SK-MEL-5 (cell line): ENCODE data around the gene ZP1. TPM values are rescaled to one million over a fixed set of nuclear protein-coding genes. Genes with fewer than 3 reads are reported as not detected.
"Not testable (repeated sequence)": the region's sequence is repeated elsewhere in the genome, so short reads cannot be mapped to it uniquely, and the experiment has no call there.

ENCODE experiments used
- DNase-seq: peaks from one replicate; pipeline ENCODE4 v3.0.0-alpha.2; 2016; ENCODE audit warnings: low read depth, low spot score
- in situ Hi-C: cut with HindIII; loops from 2 replicates; pipeline ENCODE4 v1.10.0; 2016; ENCODE audit warnings: low sequenced_read_pairs, high pct_unique_total_duplicates, low pct_unique_long_range_greater_than_20kb
- total RNA-seq: library from RNA; depleted of rRNA; stranded (reverse); fragments of >200 nt; shearing (Covaris generic); gene quantifications from 2 replicates; pipeline ENCODE4 v1.2.3, GENCODE V29; 2014

Gene ZP1
- total RNA-seq, 1 experiment from 2014 or later = not detected

DNA sequence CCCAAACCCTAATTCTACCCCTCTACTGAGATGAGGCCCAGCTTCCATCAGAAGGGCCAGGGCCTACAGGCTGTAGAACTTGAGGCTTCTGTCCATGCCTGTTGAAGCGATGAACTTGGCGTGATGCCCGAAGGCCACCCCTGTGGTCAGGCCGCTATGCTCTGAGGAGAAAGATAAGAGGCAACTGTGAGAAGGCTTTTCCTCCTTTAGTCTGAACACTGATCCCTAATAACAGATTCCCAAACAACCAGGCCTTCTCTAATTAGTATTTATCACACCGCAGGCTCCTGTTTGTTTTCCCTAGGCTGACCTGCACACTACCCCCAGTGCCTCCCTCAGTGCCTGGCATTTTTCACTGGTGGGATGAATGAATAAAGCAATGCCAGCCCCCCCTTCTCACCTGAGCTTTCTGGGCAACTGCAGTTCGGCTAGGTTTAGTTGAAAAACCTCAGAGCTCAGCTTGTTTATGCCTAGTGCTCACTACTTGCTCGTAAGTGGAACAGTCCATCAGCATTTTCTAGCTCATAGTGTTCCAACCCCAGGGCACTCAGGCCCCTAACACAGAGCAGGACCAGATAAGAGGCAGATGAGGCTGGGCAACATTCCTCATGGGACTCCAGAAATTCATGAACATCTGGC is 23.9 kb downstream of the ZP1 start:
- no peak for DNase-seq
- in situ Hi-C loops = no loop called here

- in situ Hi-C loops = no loop called here
Observed at GRCh38 chr11:60895687-60896086, 28.3 kb downstream of the ZP1 start.

DNA sequence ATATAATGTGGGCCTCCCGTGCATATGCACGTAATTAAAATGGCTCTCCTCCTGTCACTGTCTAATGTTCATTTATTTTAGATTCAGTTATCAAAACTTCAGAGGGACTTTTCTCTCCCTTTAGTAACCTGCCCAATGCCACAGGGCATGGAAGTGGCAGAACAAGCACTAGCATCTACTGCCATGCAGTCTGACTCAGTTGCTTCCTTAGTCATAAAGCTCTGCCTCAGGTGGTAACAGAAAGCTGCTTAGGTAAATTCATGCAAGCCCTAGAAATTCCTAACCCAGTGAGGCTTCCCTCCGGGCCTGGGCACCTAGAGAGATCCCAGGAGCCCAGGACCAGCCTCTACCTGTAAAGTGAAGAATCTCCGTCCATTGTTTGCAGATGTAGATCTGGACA is 30.2 kb downstream of the ZP1 start:
- in situ Hi-C loops = no loop called here
- DNase-seq = no peak

More at GRCh38 chr11:60895687-60896086, 28.3 kb downstream of the ZP1 start:
- DNase-seq = no peak

DNA sequence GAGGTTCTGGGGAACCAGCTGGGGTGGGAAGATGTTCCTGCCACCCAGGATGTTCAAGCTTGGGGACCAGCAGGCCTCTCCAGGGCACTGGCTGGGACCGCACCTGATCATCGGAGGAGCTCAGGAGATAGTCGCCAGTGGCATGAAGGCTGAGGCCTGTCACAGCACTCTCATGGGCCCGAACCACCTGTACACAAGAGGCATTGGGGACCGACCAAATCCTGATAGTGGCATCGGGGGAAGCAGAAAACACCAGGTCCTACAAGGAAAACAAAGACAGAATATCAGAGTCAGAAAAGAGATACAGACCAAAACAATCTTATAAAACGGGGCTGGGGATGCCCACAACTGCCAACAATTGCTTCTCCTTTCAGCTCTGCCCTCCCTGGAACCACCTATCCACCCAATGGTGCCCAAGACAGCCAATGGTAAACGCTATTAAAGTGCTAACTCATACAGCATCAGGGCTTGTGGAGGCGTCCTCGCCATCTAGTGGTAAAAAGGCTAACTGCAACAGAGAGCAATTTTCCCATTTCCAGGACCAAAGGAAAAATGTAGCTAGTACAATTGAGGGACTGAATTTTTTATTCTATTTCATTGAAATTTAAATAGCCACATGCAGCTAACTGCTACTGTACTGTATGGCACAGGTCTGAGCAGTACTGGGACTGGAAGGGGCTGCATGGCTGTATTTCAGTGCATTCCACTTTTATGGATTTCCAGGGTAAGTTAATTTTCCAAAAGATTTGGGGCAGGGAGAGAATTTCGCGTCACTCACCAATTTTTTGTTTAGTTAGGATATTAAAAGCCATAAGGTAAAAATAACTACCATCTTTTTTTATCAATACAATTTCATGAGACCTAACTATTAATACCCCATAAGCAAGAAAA is 31.9 kb downstream of the ZP1 start:
- peak; percentile 80 for DNase-seq
- in situ Hi-C loops = no loop called here

DNA sequence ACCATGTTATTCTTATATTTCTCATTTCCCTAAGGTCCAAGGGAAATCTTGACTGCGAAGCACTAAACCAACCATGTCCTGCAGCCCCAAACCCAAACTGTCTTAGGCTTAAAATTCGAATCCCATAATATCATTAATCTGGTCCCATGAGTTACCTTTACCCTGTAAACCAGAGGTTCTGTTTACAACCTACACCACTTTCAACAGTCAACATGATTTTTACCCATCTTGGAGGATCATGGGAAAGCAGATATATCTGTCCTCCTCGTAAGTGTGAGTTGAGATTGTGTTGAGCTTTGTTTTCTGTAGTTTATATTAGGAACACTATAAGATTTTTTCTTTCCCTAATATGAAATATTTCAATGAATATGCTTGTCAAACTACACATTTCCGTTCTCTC is 32.6 kb downstream of the ZP1 start:
- no peak for DNase-seq
- in situ Hi-C loops = no loop called here

DNA sequence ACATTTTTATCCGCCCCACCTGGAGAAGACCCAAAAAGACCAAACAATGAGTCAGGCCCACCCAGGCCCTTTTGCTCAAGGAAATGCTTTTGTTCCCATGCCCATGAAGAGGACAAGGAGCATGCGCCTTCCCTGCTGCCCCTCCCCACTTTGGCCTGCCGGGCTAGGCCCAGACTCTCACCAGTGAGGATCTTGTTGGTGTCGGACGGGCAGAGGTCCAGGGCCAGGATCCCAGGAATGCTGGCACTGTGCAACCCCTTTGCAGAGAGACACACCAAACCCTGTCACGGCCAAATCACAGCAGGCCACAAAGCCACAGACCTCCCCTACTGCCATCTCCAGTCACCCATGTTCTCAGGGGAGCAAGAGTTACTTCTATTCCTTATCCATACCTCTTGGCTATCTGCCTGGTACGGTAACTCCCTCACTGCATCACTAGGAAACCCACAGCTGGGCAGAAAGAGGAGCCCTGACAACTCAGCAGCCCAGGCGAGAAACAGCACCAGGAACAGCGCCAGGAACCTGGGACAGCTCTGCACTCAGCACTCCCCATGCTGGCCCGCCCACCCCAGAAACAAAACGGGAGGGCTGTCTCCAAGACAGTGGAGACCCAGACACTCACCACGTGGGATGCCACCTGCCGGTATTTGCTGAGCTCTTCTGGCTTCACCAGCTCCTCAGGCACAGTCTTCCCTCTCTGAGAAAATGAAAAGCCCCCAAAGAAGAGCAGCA is 33.5 kb downstream of the ZP1 start:
- no peak for DNase-seq
- in situ Hi-C loops = no loop called here

- DNase-seq = no peak
- in situ Hi-C loops = no loop called here
Observed at GRCh38 chr11:60902625-60903024, 35.3 kb downstream of the ZP1 start.

GRCh38 chr11:60905047-60905446 is 37.7 kb downstream of the ZP1 start:
- in situ Hi-C loops = no loop called here
- no peak for DNase-seq

- DNase-seq = no peak
- in situ Hi-C loops = no loop called here
Observed at GRCh38 chr11:60905551-60906113, 38.3 kb downstream of the ZP1 start.

GRCh38 chr11:60906132-60906972 is 39.0 kb downstream of the ZP1 start, which contains the start of gene PRPF19:
TSS of gene PRPF19 (minus strand) at chr11:60906585. CDS start at chr11:60906382, 203 bp downstream.
- in situ Hi-C loops = no loop called here
- peak; percentile 96 for DNase-seq

DNA sequence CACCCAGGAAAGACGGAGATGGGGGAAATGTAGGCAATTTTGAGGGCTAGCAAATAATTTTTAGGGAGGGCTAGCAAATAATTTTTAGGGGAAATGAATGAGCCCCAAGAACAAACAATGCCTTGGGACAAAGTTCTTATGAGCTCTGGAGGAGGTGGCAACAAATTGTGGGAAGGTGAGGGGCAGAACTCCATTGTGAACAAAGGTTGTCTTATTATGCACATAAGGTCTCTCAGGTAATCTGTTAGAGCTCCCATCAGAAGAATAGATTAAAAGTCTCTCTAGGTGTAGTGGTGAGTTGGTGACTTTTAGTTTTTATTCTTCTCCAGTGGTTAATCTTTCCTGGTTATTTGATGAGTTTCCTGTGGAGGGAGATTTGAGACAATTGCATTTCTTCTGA is 41.5 kb downstream of the ZP1 start:
- in situ Hi-C loops = no loop called here
- DNase-seq = no peak

GRCh38 chr11:60909680-60910280 is 42.4 kb downstream of the ZP1 start:
- DNase-seq, in situ Hi-C loops: not testable (repeated sequence)

DNA sequence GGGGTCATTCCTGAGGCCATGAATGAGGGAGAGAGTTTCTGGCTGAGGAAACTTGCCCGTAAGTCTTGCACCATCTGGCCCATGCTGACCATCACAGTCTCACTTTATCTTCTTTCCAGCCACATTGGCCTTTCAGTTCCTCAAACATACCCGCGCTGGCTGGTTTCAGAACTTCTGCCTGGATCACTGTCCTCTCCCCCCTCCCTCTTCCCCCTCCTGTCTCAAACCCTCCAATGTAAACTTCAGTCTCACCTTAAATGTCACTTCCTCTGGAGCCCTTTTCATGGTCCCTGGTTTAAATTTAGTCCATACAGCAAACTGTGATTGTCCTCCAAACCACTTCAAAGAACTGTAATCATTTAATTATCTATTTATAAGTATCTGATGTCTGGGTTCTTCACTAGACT is 42.9 kb downstream of the ZP1 start:
- DNase-seq = no peak
- in situ Hi-C loops = no loop called here

DNA sequence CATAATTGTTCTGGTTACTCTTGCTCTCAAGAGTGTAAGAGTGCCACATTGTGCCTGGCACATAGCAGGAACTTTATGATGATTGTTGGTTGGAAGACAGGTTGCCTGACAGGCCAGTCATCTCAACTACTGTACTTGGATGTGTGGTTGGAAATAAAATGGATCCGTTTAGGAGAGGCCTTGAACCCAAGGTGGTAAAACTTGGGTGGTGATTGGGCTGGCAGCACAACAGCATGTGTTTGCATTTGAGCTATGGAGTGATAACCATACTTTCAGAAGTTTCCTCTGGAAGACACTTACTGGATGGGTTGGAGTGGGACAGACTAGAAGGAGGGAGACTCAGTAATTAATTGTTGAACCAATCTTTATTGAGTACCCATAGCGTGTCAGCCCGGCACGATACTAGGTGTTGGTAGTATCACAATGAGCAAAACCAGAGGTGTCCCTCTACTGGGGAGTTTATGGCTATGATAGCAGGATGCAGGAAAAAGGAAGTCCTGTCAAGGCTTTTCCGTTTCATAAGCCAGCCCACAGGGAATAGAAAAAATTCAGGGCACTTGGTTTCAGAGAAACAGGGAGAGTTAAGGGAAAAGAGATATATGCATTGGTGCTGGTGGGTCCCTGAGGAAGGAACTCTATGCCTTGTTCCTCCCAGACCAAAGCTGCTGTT is 43.5 kb downstream of the ZP1 start:
- in situ Hi-C loops = no loop called here
- DNase-seq = no peak

GRCh38 chr11:60912223-60912850 is 45.0 kb downstream of the ZP1 start:
- no peak for DNase-seq
- in situ Hi-C loops = no loop called here
